Measurements from ENCODE around the gene MEN1.

The MEN1 gene

GRCh38 chr11:64839335-64839734, 29.0 kb upstream of the MEN1 start:
- no peak for TF ChIP-seq FOXM1 (IDR thresholded peaks at IDR 0.05; ENCODE audit: borderline replicate concordance, low read depth)
- no peak for TF ChIP-seq TAF1 (IDR thresholded peaks at IDR 0.05; ENCODE audit: low read depth)
- no peak for TF ChIP-seq RAD21 (IDR thresholded peaks at IDR 0.05; ENCODE audit: low read depth)
- no peak for TF ChIP-seq TEAD4 (IDR thresholded peaks at IDR 0.05)

- TF ChIP-seq EP300 (IDR thresholded peaks at IDR 0.05; ENCODE audit: borderline replicate concordance) (no peak), TCF12 (IDR thresholded peaks at IDR 0.05; ENCODE audit: low read depth) (no peak), NFIC (IDR thresholded peaks at IDR 0.05) (no peak), ZBTB7A (IDR thresholded peaks at IDR 0.05; ENCODE audit: low read depth) (no peak), RAD21 (IDR thresholded peaks at IDR 0.05; ENCODE audit: low read depth) (no peak), YY1 (IDR thresholded peaks at IDR 0.05; ENCODE audit: low read depth) (no peak), REST (IDR thresholded peaks at IDR 0.05; ENCODE audit: low read depth) (no peak), TEAD4 (IDR thresholded peaks at IDR 0.05) (no peak)
These were observed 28.4 kb upstream of the MEN1 start for GRCh38 chr11:64838600-64839334.

- TF ChIP-seq YY1 (IDR thresholded peaks at IDR 0.05; ENCODE audit: low read depth), result no peak
- no peak for TF ChIP-seq TEAD4 (IDR thresholded peaks at IDR 0.05)
- no peak for TF ChIP-seq TCF12 (IDR thresholded peaks at IDR 0.05; ENCODE audit: low read depth)
- no peak for TF ChIP-seq CEBPB (IDR thresholded peaks at IDR 0.05)
- TF ChIP-seq RAD21 (IDR thresholded peaks at IDR 0.05; ENCODE audit: low read depth), result no peak
- TF ChIP-seq REST (IDR thresholded peaks at IDR 0.05; ENCODE audit: low read depth), result no peak
- no peak for TF ChIP-seq CREB1 (IDR thresholded peaks at IDR 0.05; ENCODE audit: low read depth)
- no peak for TF ChIP-seq MAX (IDR thresholded peaks at IDR 0.05)
- TF ChIP-seq NFIC (IDR thresholded peaks at IDR 0.05), result no peak
- TF ChIP-seq EP300 (IDR thresholded peaks at IDR 0.05; ENCODE audit: borderline replicate concordance), result no peak
- TF ChIP-seq ZBTB7A (IDR thresholded peaks at IDR 0.05; ENCODE audit: low read depth), result no peak
- TF ChIP-seq USF1 (IDR thresholded peaks at IDR 0.05), result no peak
- no peak for TF ChIP-seq FOXM1 (IDR thresholded peaks at IDR 0.05; ENCODE audit: borderline replicate concordance, low read depth)
- TF ChIP-seq EGR1 (IDR thresholded peaks at IDR 0.05), result no peak
- TF ChIP-seq TAF1 (IDR thresholded peaks at IDR 0.05; ENCODE audit: low read depth), result no peak
These were observed 27.6 kb upstream of the MEN1 start for GRCh38 chr11:64837887-64838351.

- no peak for TF ChIP-seq EP300 (IDR thresholded peaks at IDR 0.05; ENCODE audit: borderline replicate concordance)
- TF ChIP-seq RAD21 (IDR thresholded peaks at IDR 0.05; ENCODE audit: low read depth), result no peak
- TF ChIP-seq ZBTB7A (IDR thresholded peaks at IDR 0.05; ENCODE audit: low read depth), result no peak
- no peak for TF ChIP-seq TCF12 (IDR thresholded peaks at IDR 0.05; ENCODE audit: low read depth)
- TF ChIP-seq NFIC (IDR thresholded peaks at IDR 0.05), result no peak
- no peak for TF ChIP-seq REST (IDR thresholded peaks at IDR 0.05; ENCODE audit: low read depth)
- no peak for TF ChIP-seq EGR1 (IDR thresholded peaks at IDR 0.05)
- TF ChIP-seq MAX (IDR thresholded peaks at IDR 0.05), result no peak
- no peak for TF ChIP-seq USF1 (IDR thresholded peaks at IDR 0.05)
- TF ChIP-seq TAF1 (IDR thresholded peaks at IDR 0.05; ENCODE audit: low read depth), result no peak
- no peak for TF ChIP-seq FOXM1 (IDR thresholded peaks at IDR 0.05; ENCODE audit: borderline replicate concordance, low read depth)
- TF ChIP-seq TEAD4 (IDR thresholded peaks at IDR 0.05), result no peak
- no peak for TF ChIP-seq YY1 (IDR thresholded peaks at IDR 0.05; ENCODE audit: low read depth)
- no peak for TF ChIP-seq CEBPB (IDR thresholded peaks at IDR 0.05)
- no peak for TF ChIP-seq CREB1 (IDR thresholded peaks at IDR 0.05; ENCODE audit: low read depth)
These were observed 26.2 kb upstream of the MEN1 start for GRCh38 chr11:64836448-64837072.

All from Ishikawa (cell line).